GM12878 (cell line): ENCODE data around the gene ARFGAP2. TPM values are rescaled to one million over a fixed set of nuclear protein-coding genes. Genes with fewer than 3 reads are reported as not detected.

Experiments
- ATF7 ChIP-seq: fragments of 450-650 bp; IDR thresholded peaks from 2 replicates; pipeline ENCODE4 v1.6.1; 2016; ENCODE audit warnings: low read depth, mild to moderate bottlenecking
- BACH1 ChIP-seq: fragments of 450-650 bp; IDR thresholded peaks from 2 replicates; pipeline ENCODE4 v1.6.1; 2017; ENCODE audit warnings: mild to moderate bottlenecking, borderline replicate concordance
- BCL3 ChIP-seq: IDR thresholded peaks from 2 replicates; pipeline ENCODE4 v1.6.1; 2011; ENCODE audit warnings: borderline replicate concordance, low read depth, mild to moderate bottlenecking, moderate library complexity, low read length; ENCODE audit not compliant: insufficient read depth, poor library complexity, severe bottlenecking
- CEBPB ChIP-seq, 2 experiments: fragments of 150-350 bp in 1 of 2; IDR thresholded peaks; 2 replicates each; pipeline ENCODE4 v1.6.1; 2012 to 2014; ENCODE audit warnings: low read depth in 2 of 2, low read length in 2 of 2, borderline replicate concordance in 1 of 2, inconsistent platforms in 1 of 2
- CREM ChIP-seq: IDR thresholded peaks from 2 replicates; pipeline ENCODE4 v1.6.1; 2014; ENCODE audit warnings: antibody characterized with exemption, low read depth
- EED ChIP-seq: sonication (generic); IDR thresholded peaks from 2 replicates; pipeline ENCODE4 v1.6.1; 2016; ENCODE audit warnings: antibody characterized with exemption, low read depth
- EP300 ChIP-seq, 2 experiments: fragments of 150-350 bp in 1 of 2; IDR thresholded peaks; 2 replicates each; pipeline ENCODE4 v1.6.1; 2011 to 2012; ENCODE audit warnings: low read depth in 2 of 2, low read length in 2 of 2, borderline replicate concordance in 1 of 2, improper control_type of control experiment in 1 of 2, inconsistent platforms in 1 of 2; ENCODE audit not compliant: control insufficient read depth in 1 of 2
- IKZF2 ChIP-seq, 2 experiments: fragments of 450-650 bp; IDR thresholded peaks; 2 replicates each; pipeline ENCODE4 v1.6.1; 2017; ENCODE audit warnings: mild to moderate bottlenecking in 2 of 2, moderate library complexity in 2 of 2
- LARP7 ChIP-seq: fragments of 450-650 bp; IDR thresholded peaks from 2 replicates; pipeline ENCODE4 v1.6.1; 2017; ENCODE audit warnings: mild to moderate bottlenecking
- MAX ChIP-seq: IDR thresholded peaks from 2 replicates; pipeline ENCODE4 v1.6.1; 2012; ENCODE audit warnings: low read depth, low read length, improper control_type of control experiment
- NR2C2 ChIP-seq: IDR thresholded peaks from 2 replicates; pipeline ENCODE4 v1.6.1; 2011; ENCODE audit warnings: borderline replicate concordance, low read depth; ENCODE audit not compliant: control insufficient read depth, insufficient read length
- NR2F1 ChIP-seq: fragments of 450-650 bp; conservative IDR thresholded peaks from 2 replicates; pipeline ENCODE4 v1.6.1; 2017; ENCODE audit warnings: mild to moderate bottlenecking
- NRF1 ChIP-seq: conservative IDR thresholded peaks from 2 replicates; pipeline ENCODE4 v1.6.1; 2011; ENCODE audit warnings: mild to moderate bottlenecking, low read depth, low read length, improper control_type of control experiment
- POLR2AphosphoS2 ChIP-seq: IDR thresholded peaks from 2 replicates; pipeline ENCODE4 v1.6.1; 2011; ENCODE audit warnings: low read depth, mild to moderate bottlenecking, low read length, improper control_type of control experiment, moderate library complexity
- RELB ChIP-seq: fragments of 450-650 bp; IDR thresholded peaks from 2 replicates; pipeline ENCODE4 v1.6.1; 2017; ENCODE audit warnings: low read depth, mild to moderate bottlenecking, moderate library complexity
- SIN3A ChIP-seq: IDR thresholded peaks from 2 replicates; pipeline ENCODE4 v1.6.1; 2012; ENCODE audit warnings: low read depth, low read length, improper control_type of control experiment
- SIX5 ChIP-seq: IDR thresholded peaks from 2 replicates; pipeline ENCODE4 v1.6.1; 2011; ENCODE audit warnings: mild to moderate bottlenecking, low read depth, low read length, moderate library complexity; ENCODE audit not compliant: severe bottlenecking
- SMAD1 ChIP-seq: fragments of 450-650 bp; IDR thresholded peaks from 2 replicates; pipeline ENCODE4 v1.6.1; 2018; ENCODE audit warnings: mild to moderate bottlenecking, low read depth; ENCODE audit not compliant: partially characterized antibody
- SPI1 ChIP-seq: IDR thresholded peaks from 2 replicates; pipeline ENCODE4 v1.6.1; 2011; ENCODE audit warnings: low read depth, mild to moderate bottlenecking, low read length, moderate library complexity, borderline replicate concordance; ENCODE audit not compliant: insufficient read depth
- STAT1 ChIP-seq: fragments of 450-650 bp; conservative IDR thresholded peaks from 2 replicates; pipeline ENCODE4 v1.6.1; 2014; ENCODE audit warnings: antibody characterized with exemption, mild to moderate bottlenecking
- ZNF24 ChIP-seq: fragments of 450-650 bp; IDR thresholded peaks from 2 replicates; pipeline ENCODE4 v1.6.1; 2017; ENCODE audit warnings: antibody characterized with exemption, mild to moderate bottlenecking
- ZNF592 ChIP-seq: fragments of 450-650 bp; IDR thresholded peaks from 2 replicates; pipeline ENCODE4 v1.6.1; 2017; ENCODE audit warnings: mild to moderate bottlenecking, moderate library complexity
- ZNF622 ChIP-seq: fragments of 450-650 bp; IDR thresholded peaks from 2 replicates; pipeline ENCODE4 v1.6.1; 2017; ENCODE audit warnings: mild to moderate bottlenecking, inconsistent platforms
- ZSCAN29 ChIP-seq: fragments of 450-650 bp; IDR thresholded peaks from 2 replicates; pipeline ENCODE4 v1.6.1; 2017; ENCODE audit warnings: mild to moderate bottlenecking, moderate library complexity
- polyA plus RNA-seq, 11 experiments: library from polyadenylated mRNA; depleted of rRNA in 4 of 11; unstranded in 6 of 11; stranded (reverse) in 5 of 11; fragments of >200 nt; fragmentation: Nextera tagmentation in 4 of 11; fragmentation: Illumina TruSeq in 1 of 11; extraction: Ambion mirVana in 4 of 11; extraction: Trizol in 1 of 11; gene quantifications; 1 replicate in 1 of 11; 2 replicates in 10 of 11; pipeline versions ENCODE4 v1.2.1 to v1.2.3, GENCODE V29; 2011 to 2016; ENCODE audit warnings: inconsistent platforms in 2 of 11, missing spikeins in 2 of 11, low read depth in 1 of 11
- total RNA-seq, 4 experiments: library from RNA; depleted of rRNA in 3 of 4; stranded (reverse); fragments of >200 nt in 3 of 4; fragmentation: Illumina TruSeq in 1 of 4; extraction: Trizol in 1 of 4; gene quantifications; 2 replicates each; pipeline versions ENCODE4 v1.2.1 to v1.2.3, GENCODE V29; 2013 to 2021

Gene ARFGAP2
- total and polyA plus RNA-seq, 10 of the 15 experiments (the other 5 are each of a cell fraction or from before 2014, with no cell fraction given): 20.9 to 100 (median 75.5) TPM

- TF ChIP-seq ZNF592 (0 out of 2 replicates have a peak, but pooled peaks have one; percentile 50), RELB (no peak), NR2F1 (peak; percentile 79), ZSCAN29 (no peak), BACH1 (peak; percentile 4; the same call in 1 of the 2 replicates), POLR2AphosphoS2 (no peak), BCL3 (no peak), ZNF24 (no peak), MAX (peak; percentile 70; the same call in 1 of the 2 replicates), SIX5 (no peak), CREM (no peak), SPI1 (peak; percentile 39; the same call in 1 of the 2 replicates), NRF1 (no peak), STAT1 (no peak), SMAD1 (no peak), IKZF2 (IDR thresholded peaks at IDR 0.05) (peak in 1 of 2 experiments; percentile 55; a peak in 1 of 4 replicates), SIN3A (peak; percentile 96), EP300 (IDR thresholded peaks at IDR 0.05; ENCODE audit: borderline replicate concordance in 1 of 2, control insufficient read depth in 1 of 2, low read depth in 2 of 2, low read length in 2 of 2) (0 out of 4 replicates have a peak, but pooled peaks of 1 of the 2 experiments have one; percentile 9), ATF7 (peak; percentile 43; the same call in 1 of the 2 replicates), CEBPB (IDR thresholded peaks at IDR 0.05; ENCODE audit: borderline replicate concordance in 1 of 2, low read depth in 2 of 2, low read length in 2 of 2) (no peak), NR2C2 (no peak), ZNF622 (no peak), LARP7 (peak; percentile 36; the same call in 1 of the 2 replicates), EED (no peak)
Observed at GRCh38 chr11:47177229-47177845, 658 bp upstream of the ARFGAP2 start (continued).
